ENCODE measurements around the gene CAMK2A.

CAMK2A gene

DNA sequence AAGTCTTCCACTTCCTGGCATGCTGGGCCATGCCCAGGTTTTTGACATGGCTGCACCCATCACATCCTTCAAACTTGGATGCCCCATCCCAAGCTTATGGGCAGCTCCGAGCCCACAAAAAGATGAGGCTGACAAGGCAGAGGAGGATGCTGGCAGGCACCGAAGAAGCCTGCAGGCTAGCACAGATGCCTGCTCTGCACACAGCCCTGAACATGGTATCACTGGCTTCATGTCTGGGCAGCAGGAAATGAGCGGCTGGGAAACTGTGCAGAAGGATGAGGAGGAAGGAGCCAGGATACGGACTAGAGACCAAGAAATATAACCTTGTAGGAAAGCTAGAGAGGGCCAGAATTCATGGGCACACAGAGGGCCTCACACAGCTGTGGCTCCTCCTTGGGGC lies 14.8 kb downstream of the CAMK2A start:
- no peaks in the 10 kb centered on the region for H3K9me2 ChIP-seq (replicated peaks; ENCODE audit: control insufficient read depth, low read length)
- no peak overlapping the region for H3K4me2 ChIP-seq (ENCODE audit: low read length)
- H3K36me3 ChIP-seq (ENCODE audit: control insufficient read depth, low read length): no peaks in the 10 kb centered on the region
- no peak for TF ChIP-seq EZH2phosphoT487 (IDR thresholded peaks at IDR 0.05; ENCODE audit: borderline replicate concordance, low read length)
- TF ChIP-seq, protein P1, sequence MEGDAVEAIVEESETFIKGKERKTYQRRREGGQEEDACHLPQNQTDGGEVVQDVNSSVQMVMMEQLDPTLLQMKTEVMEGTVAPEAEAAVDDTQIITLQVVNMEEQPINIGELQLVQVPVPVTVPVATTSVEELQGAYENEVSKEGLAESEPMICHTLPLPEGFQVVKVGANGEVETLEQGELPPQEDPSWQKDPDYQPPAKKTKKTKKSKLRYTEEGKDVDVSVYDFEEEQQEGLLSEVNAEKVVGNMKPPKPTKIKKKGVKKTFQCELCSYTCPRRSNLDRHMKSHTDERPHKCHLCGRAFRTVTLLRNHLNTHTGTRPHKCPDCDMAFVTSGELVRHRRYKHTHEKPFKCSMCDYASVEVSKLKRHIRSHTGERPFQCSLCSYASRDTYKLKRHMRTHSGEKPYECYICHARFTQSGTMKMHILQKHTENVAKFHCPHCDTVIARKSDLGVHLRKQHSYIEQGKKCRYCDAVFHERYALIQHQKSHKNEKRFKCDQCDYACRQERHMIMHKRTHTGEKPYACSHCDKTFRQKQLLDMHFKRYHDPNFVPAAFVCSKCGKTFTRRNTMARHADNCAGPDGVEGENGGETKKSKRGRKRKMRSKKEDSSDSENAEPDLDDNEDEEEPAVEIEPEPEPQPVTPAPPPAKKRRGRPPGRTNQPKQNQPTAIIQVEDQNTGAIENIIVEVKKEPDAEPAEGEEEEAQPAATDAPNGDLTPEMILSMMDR (IDR thresholded peaks at IDR 0.05; ENCODE audit: low read depth, low read length, poor library complexity, severe bottlenecking): no peak
- H3K79me2 ChIP-seq (ENCODE audit: control insufficient read depth, low read length): no peaks in the 10 kb centered on the region
- no peaks in the 10 kb centered on the region for H3K4me1 ChIP-seq (ENCODE audit: control insufficient read depth, low read length)
- H3F3A ChIP-seq (ENCODE audit: control insufficient read depth, insufficient read depth): no peaks in the 10 kb centered on the region
- peaks cover 24% of the 10 kb centered on the region for H3K27me3 ChIP-seq (ENCODE audit: control insufficient read depth, low read length)
- H3K9me3 ChIP-seq (ENCODE audit: control insufficient read depth, insufficient read depth, low read length): no peaks in the 10 kb centered on the region
- H3K27ac ChIP-seq (ENCODE audit: low read depth, low read length): no peak overlapping the region
- H4K20me1 ChIP-seq (ENCODE audit: control insufficient read depth, insufficient read depth, low read depth, low read length): no peaks in the 10 kb centered on the region
- H3K4me3 ChIP-seq (ENCODE audit: low read length): no peak overlapping the region

DNA sequence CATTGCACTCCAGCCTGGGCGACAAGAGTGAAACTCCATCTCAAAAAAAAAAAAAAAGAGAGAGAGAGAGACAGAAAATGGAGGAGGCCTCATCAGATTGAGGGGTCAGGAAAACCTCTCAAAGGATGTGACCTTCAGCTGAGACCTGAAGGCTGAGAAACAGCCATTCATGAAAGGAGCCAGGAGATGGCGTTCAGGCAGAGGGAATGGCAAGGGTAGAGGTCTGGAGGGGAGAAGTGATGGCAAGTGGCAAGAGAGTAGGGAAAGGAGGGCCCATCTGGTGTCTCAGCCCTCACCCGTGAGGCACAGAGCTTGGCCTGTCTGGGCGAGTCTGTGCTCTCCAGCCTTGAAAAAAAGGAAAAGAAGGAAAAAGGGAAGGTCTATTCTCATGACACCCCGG lies 17.0 kb downstream of the CAMK2A start:
- Histone ChIP-seq H3K9me2 (replicated peaks; ENCODE audit: control insufficient read depth, low read length) (no peaks in the 10 kb centered on the region), H3K36me3 (ENCODE audit: control insufficient read depth, low read length) (no peaks in the 10 kb centered on the region), H3K9me3 (ENCODE audit: control insufficient read depth, insufficient read depth, low read length) (no peaks in the 10 kb centered on the region), H3F3A (ENCODE audit: control insufficient read depth, insufficient read depth) (no peaks in the 10 kb centered on the region), H3K27ac (ENCODE audit: low read depth, low read length) (no peak overlapping the region), H4K20me1 (ENCODE audit: control insufficient read depth, insufficient read depth, low read depth, low read length) (no peaks in the 10 kb centered on the region), H3K4me1 (ENCODE audit: control insufficient read depth, low read length) (no peaks in the 10 kb centered on the region), H3K4me3 (ENCODE audit: low read length) (no peak overlapping the region), H3K27me3 (ENCODE audit: control insufficient read depth, low read length) (peaks cover 14% of the 10 kb centered on the region), H3K4me2 (ENCODE audit: low read length) (no peak overlapping the region), H3K79me2 (ENCODE audit: control insufficient read depth, low read length) (no peaks in the 10 kb centered on the region)
- TF ChIP-seq EZH2phosphoT487 (IDR thresholded peaks at IDR 0.05; ENCODE audit: borderline replicate concordance, low read length): no peak
- TF ChIP-seq, protein P1 (IDR thresholded peaks at IDR 0.05; ENCODE audit: low read depth, low read length, poor library complexity, severe bottlenecking): peak; percentile 19

DNA sequence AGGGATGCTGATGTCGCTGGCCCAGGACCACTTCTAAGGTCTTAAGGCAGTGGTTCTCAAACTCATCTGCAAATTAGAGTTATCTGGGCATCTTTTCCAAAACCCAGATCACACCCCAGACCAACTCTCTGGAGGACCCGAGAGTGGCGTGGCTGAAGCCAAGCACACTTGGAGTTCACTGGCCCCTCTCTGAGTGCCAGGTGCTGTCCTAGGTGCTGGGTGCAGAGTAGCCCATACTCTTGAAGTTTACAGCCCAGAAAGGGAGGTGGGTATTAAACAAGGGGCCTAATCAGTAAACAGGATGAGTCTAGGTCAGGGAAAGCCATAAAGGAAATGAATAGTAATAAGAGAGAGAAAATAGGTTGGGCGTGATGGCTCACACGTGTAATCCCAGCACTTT lies 17.6 kb downstream of the CAMK2A start:
- H3K4me2 ChIP-seq (ENCODE audit: low read length): no peak overlapping the region
- no peak overlapping the region for H3K4me3 ChIP-seq (ENCODE audit: low read length)
- no peaks in the 10 kb centered on the region for H3K36me3 ChIP-seq (ENCODE audit: control insufficient read depth, low read length)
- H3K79me2 ChIP-seq (ENCODE audit: control insufficient read depth, low read length): no peaks in the 10 kb centered on the region
- H3K9me2 ChIP-seq (replicated peaks; ENCODE audit: control insufficient read depth, low read length): no peaks in the 10 kb centered on the region
- TF ChIP-seq, protein P1 (IDR thresholded peaks at IDR 0.05; ENCODE audit: low read depth, low read length, poor library complexity, severe bottlenecking): no peak
- no peak for TF ChIP-seq EZH2phosphoT487 (IDR thresholded peaks at IDR 0.05; ENCODE audit: borderline replicate concordance, low read length)
- H3F3A ChIP-seq (ENCODE audit: control insufficient read depth, insufficient read depth): no peaks in the 10 kb centered on the region
- H3K4me1 ChIP-seq (ENCODE audit: control insufficient read depth, low read length): no peaks in the 10 kb centered on the region
- H3K27me3 ChIP-seq (ENCODE audit: control insufficient read depth, low read length): peaks cover 14% of the 10 kb centered on the region
- no peaks in the 10 kb centered on the region for H3K9me3 ChIP-seq (ENCODE audit: control insufficient read depth, insufficient read depth, low read length)
- no peak overlapping the region for H3K27ac ChIP-seq (ENCODE audit: low read depth, low read length)
- no peaks in the 10 kb centered on the region for H4K20me1 ChIP-seq (ENCODE audit: control insufficient read depth, insufficient read depth, low read depth, low read length)

DNA sequence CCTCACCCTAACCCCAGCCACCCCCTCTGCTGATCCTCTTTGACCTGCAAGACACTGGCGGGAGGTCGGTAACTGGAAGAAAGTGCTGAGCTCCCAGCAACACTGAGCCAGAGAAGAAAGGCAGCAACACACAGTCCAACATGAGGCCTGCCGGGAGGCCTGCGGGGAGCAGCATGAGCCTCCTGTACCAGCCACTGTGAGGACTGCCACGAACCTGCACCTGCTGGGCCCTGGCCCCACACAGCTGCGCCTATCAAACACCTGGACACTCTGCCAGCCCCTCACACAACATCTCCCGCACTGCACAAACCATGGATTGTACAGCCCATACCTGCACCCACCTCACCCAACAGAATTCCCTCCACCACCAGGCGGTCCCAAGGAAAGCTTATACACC lies 18.3 kb downstream of the CAMK2A start:
- no peaks in the 10 kb centered on the region for H3K9me2 ChIP-seq (replicated peaks; ENCODE audit: control insufficient read depth, low read length)
- TF ChIP-seq, protein P1 (IDR thresholded peaks at IDR 0.05; ENCODE audit: low read depth, low read length, poor library complexity, severe bottlenecking): no peak
- TF ChIP-seq EZH2phosphoT487 (IDR thresholded peaks at IDR 0.05; ENCODE audit: borderline replicate concordance, low read length): no peak
- H3F3A ChIP-seq (ENCODE audit: control insufficient read depth, insufficient read depth): no peaks in the 10 kb centered on the region
- no peak overlapping the region for H3K4me3 ChIP-seq (ENCODE audit: low read length)
- no peaks in the 10 kb centered on the region for H3K36me3 ChIP-seq (ENCODE audit: control insufficient read depth, low read length)
- no peaks in the 10 kb centered on the region for H3K9me3 ChIP-seq (ENCODE audit: control insufficient read depth, insufficient read depth, low read length)
- H3K27me3 ChIP-seq (ENCODE audit: control insufficient read depth, low read length): peaks cover 14% of the 10 kb centered on the region
- no peak overlapping the region for H3K4me2 ChIP-seq (ENCODE audit: low read length)
- no peak overlapping the region for H3K27ac ChIP-seq (ENCODE audit: low read depth, low read length)
- no peaks in the 10 kb centered on the region for H4K20me1 ChIP-seq (ENCODE audit: control insufficient read depth, insufficient read depth, low read depth, low read length)
- no peaks in the 10 kb centered on the region for H3K79me2 ChIP-seq (ENCODE audit: control insufficient read depth, low read length)
- no peaks in the 10 kb centered on the region for H3K4me1 ChIP-seq (ENCODE audit: control insufficient read depth, low read length)
